ENCODE results near the gene DCP1A. TPM values are rescaled to one million over a fixed set of nuclear protein-coding genes. Genes with fewer than 3 reads are reported as not detected.

Gene DCP1A
- total and polyA plus RNA-seq, 4 donors: 3.5 to 11.3 (median 8.2) TPM

- Histone ChIP-seq H3K4me1 (ENCODE audit: control insufficient read depth in 4 of 4, insufficient read depth in 4 of 4, low read length in 3 of 4) (peaks cover 8 to 12% (median 10%) of the 10 kb centered on the region in 4 donors), H3K9me3 (ENCODE audit: control insufficient read depth in 4 of 4, low read length in 3 of 4) (no peaks in the 10 kb centered on the region), H3K36me3 (ENCODE audit: control insufficient read depth in 4 of 4, insufficient read depth in 3 of 4, low read depth in 1 of 4, low read length in 3 of 4) (peaks cover 0 to 12% (median 1%) of the 10 kb centered on the region in 4 donors), H3K27ac (ENCODE audit: low read depth in 1 of 2, low read length in 2 of 2) (no peak overlapping the region), H3K4me3 (ENCODE audit: low read depth in 1 of 3, low read length in 3 of 3) (no peak overlapping the region), H3K9ac (ENCODE audit: low read depth in 1 of 2, low read length in 2 of 2) (no peak overlapping the region), H3K27me3 (ENCODE audit: control insufficient read depth in 4 of 4, insufficient read depth in 4 of 4, low read length in 3 of 4) (no peaks in the 10 kb centered on the region)
- 87% methylated on average over 4 of the region's 4 CpGs for WGBS
- DNase-seq (ENCODE audit: low spot score): no peak
- no peak for TF ChIP-seq RXRA (IDR thresholded peaks at IDR 0.05)
These were observed 104.7 kb downstream of the DCP1A start for GRCh38 chr3:53242642-53243041.

GRCh38 chr3:53242155-53242554, 105.2 kb downstream of the DCP1A start:
- H3K27me3 ChIP-seq (ENCODE audit: control insufficient read depth in 4 of 4, insufficient read depth in 4 of 4, low read length in 3 of 4): no peaks in the 10 kb centered on the region
- H3K4me1 ChIP-seq (ENCODE audit: control insufficient read depth in 4 of 4, insufficient read depth in 4 of 4, low read length in 3 of 4): peaks cover 8 to 12% (median 10%) of the 10 kb centered on the region in 4 donors
- H3K4me3 ChIP-seq (ENCODE audit: low read depth in 1 of 3, low read length in 3 of 3): no peak overlapping the region
- no peak overlapping the region for H3K9ac ChIP-seq (ENCODE audit: low read depth in 1 of 2, low read length in 2 of 2)
- no peak for DNase-seq (ENCODE audit: low spot score)
- H3K36me3 ChIP-seq (ENCODE audit: control insufficient read depth in 4 of 4, insufficient read depth in 3 of 4, low read depth in 1 of 4, low read length in 3 of 4): peaks cover 0 to 12% (median 1%) of the 10 kb centered on the region in 4 donors
- WGBS: 94% methylated on average over 7 of the region's 7 CpGs
- no peaks in the 10 kb centered on the region for H3K9me3 ChIP-seq (ENCODE audit: control insufficient read depth in 4 of 4, low read length in 3 of 4)
- H3K27ac ChIP-seq (ENCODE audit: low read depth in 1 of 2, low read length in 2 of 2): no peak overlapping the region
- TF ChIP-seq GABPA (IDR thresholded peaks at IDR 0.05 in 1 of 2, conservative IDR thresholded peaks at IDR 0.05 in 1 of 2): no peak
- no peak for TF ChIP-seq FOXA2 (IDR thresholded peaks at IDR 0.05)
- no peak for TF ChIP-seq ATF3 (IDR thresholded peaks at IDR 0.05)
- TF ChIP-seq RAD21 (IDR thresholded peaks at IDR 0.05): no peak
- no peak for TF ChIP-seq MAX (IDR thresholded peaks at IDR 0.05)
- TF ChIP-seq RXRA (IDR thresholded peaks at IDR 0.05): no peak
- no peak for TF ChIP-seq REST (IDR thresholded peaks at IDR 0.05)
- no peak for TF ChIP-seq CTCF (IDR thresholded peaks at IDR 0.05; ENCODE audit: low read depth, low read length, missing input control)
- TF ChIP-seq FOXA1 (IDR thresholded peaks at IDR 0.05): no peak
- TF ChIP-seq TAF1 (conservative IDR thresholded peaks at IDR 0.05): no peak

Data from liver (tissue), 9 donors.